Prostate gland (tissue), 2 donors: ENCODE measurements around the gene JARID2.

Experiments used
- CTCF ChIP-seq, 4 experiments: fragments of 200-600 bp in 2 of 4; fragments of 450-650 bp in 2 of 4; sonication (generic) in 2 of 4; IDR thresholded peaks; 1 replicate in 3 of 4; 2 replicates in 1 of 4; pipeline ENCODE4 v1.5.1; 2016 to 2019; ENCODE audit warnings: antibody characterized with exemption in 4 of 4, mild to moderate bottlenecking in 2 of 4, moderate library complexity in 2 of 4
- POLR2AphosphoS5 ChIP-seq: sonication (generic); formaldehyde crosslinking; IDR thresholded peaks from one replicate; pipeline ENCODE4 v1.6.1; 2017; ENCODE audit warnings: antibody characterized with exemption

- no peak for TF ChIP-seq POLR2AphosphoS5
- no peak for TF ChIP-seq CTCF (IDR thresholded peaks at IDR 0.05)
These were observed 136.2 kb downstream of the JARID2 start for GRCh38 chr6:15382089-15382488.
